Spinal cord (tissue), 4 donors: ENCODE measurements around the gene ZBTB42. TPM values are rescaled to one million over a fixed set of nuclear protein-coding genes. Genes with fewer than 3 reads are reported as not detected.

Experiments
- polyA plus RNA-seq, 2 donors: library from polyadenylated mRNA; unstranded; fragments of 120-200 nt; gene quantifications; one replicate each; pipeline ENCODE4 v1.2.1, GENCODE V29; 2013; ENCODE audit not compliant: insufficient read length in 2 of 2
- total RNA-seq, 2 donors: library from RNA; depleted of rRNA in 1 of 2; stranded (reverse); fragments of 120-200 nt in 1 of 2; fragments of >200 nt in 1 of 2; gene quantifications; one replicate each; pipeline versions ENCODE4 v1.2.3 to v1.2.4, GENCODE V29; 2013 to 2014

The ZBTB42 gene
- total and polyA plus RNA-seq, 4 donors: 0.99 to 2.3 (median 1.9) TPM

Other genes starting within 250 kb of the ZBTB42 start
- 1 to 10 TPM in 1 of 2 donors, under 1 TPM in 1; 0.10 to 6.0 TPM for gene C14orf180, start 221.3 kb upstream of the ZBTB42 start, total RNA-seq
- under 1 TPM; 0.20 to 0.29 TPM for gene C14orf180, start 221.3 kb upstream of the ZBTB42 start, polyA plus RNA-seq
- 10 to 100 TPM in 1 of 2 donors, 1 to 10 TPM in 1; 9.4 to 20.5 TPM for gene TMEM179, start 196.3 kb upstream of the ZBTB42 start, total RNA-seq
- gene TMEM179, start 196.3 kb upstream of the ZBTB42 start, polyA plus RNA-seq: 10 to 100 TPM; 57.5 to 65.5 TPM
- 10 to 100 TPM; 22.8 to 43.0 TPM for gene INF2, start 111.5 kb upstream of the ZBTB42 start, total RNA-seq
- gene INF2, start 111.5 kb upstream of the ZBTB42 start, polyA plus RNA-seq: 10 to 100 TPM; 44.9 to 72.8 TPM
- gene ADSS1, start 76.9 kb upstream of the ZBTB42 start, total RNA-seq: 10 to 100 TPM in 1 of 2 donors, 1 to 10 TPM in 1; 5.3 to 20.8 TPM
- gene ADSS1, start 76.9 kb upstream of the ZBTB42 start, polyA plus RNA-seq: 10 to 100 TPM; 12.0 to 16.2 TPM
- 10 to 100 TPM; 30.6 to 83.3 TPM for gene SIVA1, start 48.0 kb upstream of the ZBTB42 start, total RNA-seq
- 10 to 100 TPM; 43.9 to 55.4 TPM for gene SIVA1, start 48.0 kb upstream of the ZBTB42 start, polyA plus RNA-seq
- 100 to 1,000 TPM in 1 of 2 donors, 10 to 100 TPM in 1; 60.3 to 143 TPM for gene AKT1, start 5.4 kb upstream of the ZBTB42 start, total RNA-seq
- gene AKT1, start 5.4 kb upstream of the ZBTB42 start, polyA plus RNA-seq: 100 to 1,000 TPM; 160 to 174 TPM
- gene CEP170B, start 64.2 kb downstream of the ZBTB42 start, total RNA-seq: 10 to 100 TPM; 11.0 to 15.6 TPM
- gene CEP170B, start 64.2 kb downstream of the ZBTB42 start, polyA plus RNA-seq: 10 to 100 TPM; 40.5 to 41.4 TPM
- 10 to 100 TPM; 12.9 to 30.7 TPM for gene PLD4, start 123.8 kb downstream of the ZBTB42 start, total RNA-seq
- 10 to 100 TPM; 24.8 to 32.6 TPM for gene PLD4, start 123.8 kb downstream of the ZBTB42 start, polyA plus RNA-seq
- gene AHNAK2, start 177.3 kb downstream of the ZBTB42 start, total RNA-seq: 100 to 1,000 TPM in 1 of 2 donors, 10 to 100 TPM in 1; 39.3 to 102 TPM
- 10 to 100 TPM; 36.1 to 36.6 TPM for gene AHNAK2, start 177.3 kb downstream of the ZBTB42 start, polyA plus RNA-seq
- 10 to 100 TPM; 10.9 to 18.1 TPM for gene CLBA1, start 184.7 kb downstream of the ZBTB42 start, total RNA-seq
- 10 to 100 TPM; 16.8 to 23.8 TPM for gene CLBA1, start 184.7 kb downstream of the ZBTB42 start, polyA plus RNA-seq
- gene CDCA4, start 220.0 kb downstream of the ZBTB42 start, total RNA-seq: 10 to 100 TPM in 1 of 2 donors, 1 to 10 TPM in 1; 9.6 to 16.6 TPM
- gene CDCA4, start 220.0 kb downstream of the ZBTB42 start, polyA plus RNA-seq: 1 to 10 TPM; 7.1 to 9.1 TPM